SK-N-MC (cell line): ENCODE measurements around the gene CSF3.

Experiments used
- EZH2 ChIP-seq: fragments of 200-600 bp; sonication (generic); IDR thresholded peaks from one replicate; pipeline ENCODE4 v1.6.1; 2017; ENCODE audit warnings: antibody characterized with exemption
- POLR2AphosphoS5 ChIP-seq: IDR thresholded peaks from 2 replicates; pipeline ENCODE4 v1.6.1; 2012; ENCODE audit warnings: mild to moderate bottlenecking, low read depth, low read length, borderline replicate concordance

DNA sequence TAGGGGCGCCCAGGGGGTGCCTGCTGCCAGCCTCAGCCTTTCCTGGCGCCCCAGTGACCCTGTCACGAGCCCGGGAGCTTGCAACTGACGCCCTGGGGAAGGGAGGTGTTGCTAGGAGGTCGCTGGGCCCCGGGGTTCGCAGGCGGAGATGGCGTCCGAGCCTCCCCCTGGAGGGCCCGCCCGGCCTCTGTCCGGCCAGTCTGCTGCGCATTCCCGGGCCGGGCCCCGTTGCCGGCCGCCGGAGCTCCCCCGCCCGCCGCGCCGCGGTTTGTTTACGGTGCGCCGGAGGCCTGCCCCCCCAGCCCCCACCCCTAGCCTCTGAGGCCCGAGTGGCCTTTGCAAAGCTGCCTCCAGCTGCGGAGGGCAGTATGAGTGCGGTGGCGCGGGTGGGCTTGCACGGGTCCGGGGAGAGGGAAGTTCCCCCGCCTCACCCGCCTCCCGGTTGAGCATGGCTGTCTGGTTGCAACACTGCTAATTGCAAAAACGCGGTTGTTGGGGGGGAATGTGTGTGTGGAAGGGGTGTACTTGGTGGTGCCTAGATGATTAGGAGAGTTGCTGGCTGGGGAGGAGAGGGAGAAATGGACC, 48.0 kb downstream of the CSF3 start:
- TF ChIP-seq EZH2 (no peak), POLR2AphosphoS5 (no peak)
